ENCODE results near the gene PJA2. TPM values are rescaled to one million over a fixed set of nuclear protein-coding genes. Genes with fewer than 3 reads are reported as not detected.

Gene PJA2
- total RNA-seq, 1 experiment from 2014 or later, result 14.3 TPM

- intact Hi-C loops (cut with micrococcal nuclease), result no loop called here
- TF ChIP-seq, protein P1, sequence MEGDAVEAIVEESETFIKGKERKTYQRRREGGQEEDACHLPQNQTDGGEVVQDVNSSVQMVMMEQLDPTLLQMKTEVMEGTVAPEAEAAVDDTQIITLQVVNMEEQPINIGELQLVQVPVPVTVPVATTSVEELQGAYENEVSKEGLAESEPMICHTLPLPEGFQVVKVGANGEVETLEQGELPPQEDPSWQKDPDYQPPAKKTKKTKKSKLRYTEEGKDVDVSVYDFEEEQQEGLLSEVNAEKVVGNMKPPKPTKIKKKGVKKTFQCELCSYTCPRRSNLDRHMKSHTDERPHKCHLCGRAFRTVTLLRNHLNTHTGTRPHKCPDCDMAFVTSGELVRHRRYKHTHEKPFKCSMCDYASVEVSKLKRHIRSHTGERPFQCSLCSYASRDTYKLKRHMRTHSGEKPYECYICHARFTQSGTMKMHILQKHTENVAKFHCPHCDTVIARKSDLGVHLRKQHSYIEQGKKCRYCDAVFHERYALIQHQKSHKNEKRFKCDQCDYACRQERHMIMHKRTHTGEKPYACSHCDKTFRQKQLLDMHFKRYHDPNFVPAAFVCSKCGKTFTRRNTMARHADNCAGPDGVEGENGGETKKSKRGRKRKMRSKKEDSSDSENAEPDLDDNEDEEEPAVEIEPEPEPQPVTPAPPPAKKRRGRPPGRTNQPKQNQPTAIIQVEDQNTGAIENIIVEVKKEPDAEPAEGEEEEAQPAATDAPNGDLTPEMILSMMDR (conservative IDR thresholded peaks at IDR 0.05; ENCODE audit: low read depth, low read length), result no peak
- no peak for TF ChIP-seq EZH2 (IDR thresholded peaks at IDR 0.05; ENCODE audit: low read length, unreplicated experiment)
- no peaks in the 10 kb centered on the region for H3K9me2 ChIP-seq (replicated peaks; ENCODE audit: low read length)
- no peaks in the 10 kb centered on the region for H3K36me3 ChIP-seq (ENCODE audit: low read depth, low read length)
- H3K9me3 ChIP-seq (ENCODE audit: low read length), result no peaks in the 10 kb centered on the region
- no peak overlapping the region for H3K27ac ChIP-seq (ENCODE audit: low read length)
- no peaks in the 10 kb centered on the region for H3K79me2 ChIP-seq (ENCODE audit: low read length)
- H2AFZ ChIP-seq (ENCODE audit: low read length), result no peak overlapping the region
- no peak overlapping the region for H3K4me3 ChIP-seq (ENCODE audit: low read length)
- H3K4me2 ChIP-seq (ENCODE audit: low read length), result no peak overlapping the region
- ATAC-seq, result no peak
- no peaks in the 10 kb centered on the region for H4K20me1 ChIP-seq (ENCODE audit: low read length)
- no peaks in the 10 kb centered on the region for H3F3A ChIP-seq (ENCODE audit: low read length, unreplicated experiment)
- no peaks in the 10 kb centered on the region for H3K4me1 ChIP-seq (ENCODE audit: insufficient read depth, low read length)
- no peak for DNase-seq
- no peak overlapping the region for H3K9ac ChIP-seq (ENCODE audit: low read length)
- ChIA-PET CTCF (no interaction called here), POLR2A (ENCODE audit: unreplicated experiment) (no interaction called here)
- BruUV-seq (replicated peaks), result no TSS peak
- no peaks in the 10 kb centered on the region for H3K27me3 ChIP-seq (ENCODE audit: low read length)
Observed at GRCh38 chr5:109305352-109305751, 104.4 kb downstream of the PJA2 start.

DNA sequence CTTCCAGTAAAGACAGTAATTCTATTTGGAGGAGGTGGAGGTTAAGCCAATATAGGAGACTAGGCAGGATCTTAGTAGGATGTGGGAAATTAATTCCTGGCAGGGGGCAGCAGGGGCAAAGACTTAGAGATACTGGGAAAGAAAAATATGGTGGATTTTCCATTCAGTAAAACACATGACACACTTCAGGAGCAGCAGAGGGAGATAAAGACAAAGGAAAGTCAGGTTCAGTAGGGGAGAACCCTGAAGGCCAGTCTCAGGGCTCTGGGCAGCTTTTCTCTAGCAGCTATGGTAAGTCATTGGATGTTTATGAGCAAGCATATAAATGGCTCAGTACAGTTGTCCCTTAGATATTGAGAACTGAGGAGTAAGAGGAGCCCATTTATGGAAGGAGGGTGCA lies 105.5 kb downstream of the PJA2 start:
- DNase-seq (no peak), ATAC-seq (no peak)
- no peaks in the 10 kb centered on the region for H3K36me3 ChIP-seq (ENCODE audit: low read depth, low read length)
- H3K79me2 ChIP-seq (ENCODE audit: low read length), result no peaks in the 10 kb centered on the region
- no peaks in the 10 kb centered on the region for H3K9me2 ChIP-seq (replicated peaks; ENCODE audit: low read length)
- no peak overlapping the region for H3K9ac ChIP-seq (ENCODE audit: low read length)
- no peaks in the 10 kb centered on the region for H4K20me1 ChIP-seq (ENCODE audit: low read length)
- no peak overlapping the region for H3K4me3 ChIP-seq (ENCODE audit: low read length)
- no peaks in the 10 kb centered on the region for H3K4me1 ChIP-seq (ENCODE audit: insufficient read depth, low read length)
- CTCF ChIA-PET, result no interaction called here
- H2AFZ ChIP-seq (ENCODE audit: low read length), result no peak overlapping the region
- no peaks in the 10 kb centered on the region for H3K27me3 ChIP-seq (ENCODE audit: low read length)
- POLR2A ChIA-PET (ENCODE audit: unreplicated experiment), result interaction anchor here (0.8 kb wide), 1 partner anchor 32 kb away, joined by 6 read pairs; no protein-coding TSS in a partner anchor
- H3F3A ChIP-seq (ENCODE audit: low read length, unreplicated experiment), result no peaks in the 10 kb centered on the region
- TF ChIP-seq EZH2phosphoT487 (IDR thresholded peaks at IDR 0.05; ENCODE audit: borderline replicate concordance, low read length) (no peak), EZH2 (IDR thresholded peaks at IDR 0.05; ENCODE audit: low read length, unreplicated experiment) (no peak)
- TF ChIP-seq, protein P1 (conservative IDR thresholded peaks at IDR 0.05; ENCODE audit: low read depth, low read length), result no peak
- BruUV-seq (replicated peaks), result no TSS peak
- H3K9me3 ChIP-seq (ENCODE audit: low read length), result no peaks in the 10 kb centered on the region
- intact Hi-C loops (cut with micrococcal nuclease), result no loop called here
- H3K27ac ChIP-seq (ENCODE audit: low read length), result no peak overlapping the region
- H3K4me2 ChIP-seq (ENCODE audit: low read length), result no peak overlapping the region

- ChIA-PET POLR2A (ENCODE audit: unreplicated experiment) (no interaction called here), CTCF (no interaction called here)
- BruUV-seq (replicated peaks), result no TSS peak
- DNase-seq (no peak), ATAC-seq (no peak)
- TF ChIP-seq EZH2 (IDR thresholded peaks at IDR 0.05; ENCODE audit: low read length, unreplicated experiment) (no peak), EZH2phosphoT487 (IDR thresholded peaks at IDR 0.05; ENCODE audit: borderline replicate concordance, low read length) (no peak)
- TF ChIP-seq, protein P1 (conservative IDR thresholded peaks at IDR 0.05; ENCODE audit: low read depth, low read length), result no peak
- Histone ChIP-seq H4K20me1 (ENCODE audit: low read length) (no peaks in the 10 kb centered on the region), H3K9me3 (ENCODE audit: low read length) (no peaks in the 10 kb centered on the region), H3K9me2 (replicated peaks; ENCODE audit: low read length) (no peaks in the 10 kb centered on the region), H3K4me2 (ENCODE audit: low read length) (no peak overlapping the region), H3K79me2 (ENCODE audit: low read length) (no peaks in the 10 kb centered on the region), H3K4me3 (ENCODE audit: low read length) (no peak overlapping the region), H3F3A (ENCODE audit: low read length, unreplicated experiment) (no peaks in the 10 kb centered on the region), H3K27me3 (ENCODE audit: low read length) (no peaks in the 10 kb centered on the region), H3K27ac (ENCODE audit: low read length) (no peak overlapping the region), H3K4me1 (ENCODE audit: insufficient read depth, low read length) (no peaks in the 10 kb centered on the region), H3K9ac (ENCODE audit: low read length) (no peak overlapping the region), H3K36me3 (ENCODE audit: low read depth, low read length) (no peaks in the 10 kb centered on the region), H2AFZ (ENCODE audit: low read length) (no peak overlapping the region)
- intact Hi-C loops (cut with micrococcal nuclease), result no loop called here
Observed at GRCh38 chr5:109300367-109300766, 109.4 kb downstream of the PJA2 start.

Measured in PC-3 (cell line).